ENCODE results near the gene CEP128.

The CEP128 gene

DNA sequence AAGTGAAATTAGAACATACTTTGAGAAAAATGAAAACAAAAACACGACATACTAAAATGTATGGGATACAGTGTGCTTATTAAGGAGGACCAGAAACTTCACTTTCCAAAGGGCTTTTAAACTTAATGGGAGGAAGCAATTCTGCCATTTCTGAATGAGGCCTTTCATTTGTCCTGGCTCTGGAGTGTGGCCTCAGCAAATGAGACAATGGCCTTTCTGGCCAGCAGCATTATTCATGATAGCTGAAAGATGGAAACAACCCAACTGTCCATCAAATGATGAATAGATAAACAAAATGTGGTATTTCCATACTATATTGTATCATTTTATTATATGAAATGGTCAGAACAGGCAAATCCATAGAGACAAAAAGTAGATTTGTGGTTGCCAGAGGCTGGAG lies 338.6 kb downstream of the CEP128 start:
- Histone ChIP-seq H3K27me3 (replicated peaks) (no peaks in the 10 kb centered on the region), H3K36me3 (replicated peaks) (no peaks in the 10 kb centered on the region), H3K27ac (no peak overlapping the region), H3K4me3 (ENCODE audit: low read depth, low read length) (no peak overlapping the region)
- TF ChIP-seq, protein P1, sequence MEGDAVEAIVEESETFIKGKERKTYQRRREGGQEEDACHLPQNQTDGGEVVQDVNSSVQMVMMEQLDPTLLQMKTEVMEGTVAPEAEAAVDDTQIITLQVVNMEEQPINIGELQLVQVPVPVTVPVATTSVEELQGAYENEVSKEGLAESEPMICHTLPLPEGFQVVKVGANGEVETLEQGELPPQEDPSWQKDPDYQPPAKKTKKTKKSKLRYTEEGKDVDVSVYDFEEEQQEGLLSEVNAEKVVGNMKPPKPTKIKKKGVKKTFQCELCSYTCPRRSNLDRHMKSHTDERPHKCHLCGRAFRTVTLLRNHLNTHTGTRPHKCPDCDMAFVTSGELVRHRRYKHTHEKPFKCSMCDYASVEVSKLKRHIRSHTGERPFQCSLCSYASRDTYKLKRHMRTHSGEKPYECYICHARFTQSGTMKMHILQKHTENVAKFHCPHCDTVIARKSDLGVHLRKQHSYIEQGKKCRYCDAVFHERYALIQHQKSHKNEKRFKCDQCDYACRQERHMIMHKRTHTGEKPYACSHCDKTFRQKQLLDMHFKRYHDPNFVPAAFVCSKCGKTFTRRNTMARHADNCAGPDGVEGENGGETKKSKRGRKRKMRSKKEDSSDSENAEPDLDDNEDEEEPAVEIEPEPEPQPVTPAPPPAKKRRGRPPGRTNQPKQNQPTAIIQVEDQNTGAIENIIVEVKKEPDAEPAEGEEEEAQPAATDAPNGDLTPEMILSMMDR (IDR thresholded peaks at IDR 0.05; ENCODE audit: low read depth, low read length, missing control alignments): no peak
- no peak for DNase-seq
- in situ Hi-C loops (cut with HindIII; ENCODE audit: low pct_ligation_motif_present, low sequenced_read_pairs): no loop called here

DNA sequence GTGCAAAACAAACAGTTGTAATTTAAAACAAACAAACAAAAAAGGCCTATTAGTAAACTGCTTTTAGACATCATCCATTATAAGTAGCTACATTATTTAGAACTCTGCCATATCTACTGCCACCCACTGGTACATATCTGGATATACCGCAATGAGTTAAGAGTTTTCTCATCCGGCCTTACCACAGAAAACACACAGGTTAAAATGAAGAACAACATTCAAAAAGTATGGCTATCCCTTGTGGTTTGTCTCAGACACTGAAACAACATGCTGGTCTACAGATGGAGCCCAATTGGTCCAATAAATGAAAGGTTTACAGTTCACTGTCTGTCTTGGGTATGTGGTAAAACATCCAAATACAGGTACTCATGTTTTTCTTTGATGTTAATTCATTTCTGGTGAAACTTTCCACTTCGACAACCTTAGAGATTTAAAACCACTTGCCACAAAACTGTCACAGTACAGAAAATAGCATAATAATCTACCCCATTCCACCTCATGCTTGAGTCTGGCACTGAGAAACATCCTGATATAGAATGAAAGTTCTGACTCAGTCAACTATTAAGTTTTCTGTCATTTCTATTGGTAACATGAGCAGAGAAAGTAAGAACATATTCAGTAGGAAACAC lies 354.3 kb downstream of the CEP128 start:
- Histone ChIP-seq H3K27ac (no peak overlapping the region), H3K36me3 (replicated peaks) (no peaks in the 10 kb centered on the region), H3K4me3 (ENCODE audit: low read depth, low read length) (no peak overlapping the region), H3K27me3 (replicated peaks) (no peaks in the 10 kb centered on the region)
- TF ChIP-seq, protein P1 (IDR thresholded peaks at IDR 0.05; ENCODE audit: low read depth, low read length, missing control alignments): peak; percentile 53
- DNase-seq: peak; percentile 55
- in situ Hi-C loops (cut with HindIII; ENCODE audit: low pct_ligation_motif_present, low sequenced_read_pairs): no loop called here

DNA sequence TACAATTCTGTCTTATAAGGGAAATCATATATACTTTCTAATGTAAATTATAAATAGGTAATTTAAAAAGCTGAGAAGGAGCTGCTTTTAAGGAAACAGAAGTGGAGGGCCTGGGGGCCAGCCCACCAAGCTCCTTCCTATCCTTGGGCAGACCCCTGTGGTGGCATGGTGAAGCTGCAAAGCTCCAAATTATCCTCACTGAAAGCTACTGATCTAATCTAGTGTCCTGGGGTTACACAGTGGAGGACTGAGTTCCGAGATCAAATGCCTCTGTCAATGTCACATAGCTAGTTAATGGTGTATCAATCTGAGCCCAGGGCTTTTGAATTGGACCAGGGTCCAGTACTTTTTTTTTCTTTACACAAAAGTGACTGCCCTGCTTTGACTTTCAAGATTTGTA lies 355.4 kb downstream of the CEP128 start:
- in situ Hi-C loops (cut with HindIII; ENCODE audit: low pct_ligation_motif_present, low sequenced_read_pairs): no loop called here
- H3K27ac ChIP-seq: no peak overlapping the region
- no peak overlapping the region for H3K4me3 ChIP-seq (ENCODE audit: low read depth, low read length)
- no peaks in the 10 kb centered on the region for H3K27me3 ChIP-seq (replicated peaks)
- no peaks in the 10 kb centered on the region for H3K36me3 ChIP-seq (replicated peaks)
- TF ChIP-seq, protein P1 (IDR thresholded peaks at IDR 0.05; ENCODE audit: low read depth, low read length, missing control alignments): no peak
- DNase-seq: no peak

DNA sequence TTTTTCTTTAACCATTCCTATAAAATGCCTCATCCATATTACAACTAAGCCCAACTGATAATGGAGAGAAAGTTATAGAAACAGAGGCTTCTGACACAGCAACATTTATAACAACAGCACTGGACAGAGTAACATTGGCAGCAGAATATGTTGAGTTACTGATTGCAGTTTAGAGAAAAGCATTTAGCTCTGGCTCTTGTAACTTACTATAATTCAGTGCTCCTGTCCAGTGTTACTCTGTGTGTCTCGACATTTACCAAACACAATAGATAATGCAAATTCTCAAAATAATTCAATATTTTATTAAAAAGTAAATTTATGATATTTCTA lies 356.1 kb downstream of the CEP128 start:
- H3K36me3 ChIP-seq (replicated peaks): no peaks in the 10 kb centered on the region
- in situ Hi-C loops (cut with HindIII; ENCODE audit: low pct_ligation_motif_present, low sequenced_read_pairs): no loop called here
- TF ChIP-seq, protein P1 (IDR thresholded peaks at IDR 0.05; ENCODE audit: low read depth, low read length, missing control alignments): no peak
- no peak overlapping the region for H3K4me3 ChIP-seq (ENCODE audit: low read depth, low read length)
- DNase-seq: peak; percentile 4
- H3K27ac ChIP-seq: no peak overlapping the region
- no peaks in the 10 kb centered on the region for H3K27me3 ChIP-seq (replicated peaks)

DNA sequence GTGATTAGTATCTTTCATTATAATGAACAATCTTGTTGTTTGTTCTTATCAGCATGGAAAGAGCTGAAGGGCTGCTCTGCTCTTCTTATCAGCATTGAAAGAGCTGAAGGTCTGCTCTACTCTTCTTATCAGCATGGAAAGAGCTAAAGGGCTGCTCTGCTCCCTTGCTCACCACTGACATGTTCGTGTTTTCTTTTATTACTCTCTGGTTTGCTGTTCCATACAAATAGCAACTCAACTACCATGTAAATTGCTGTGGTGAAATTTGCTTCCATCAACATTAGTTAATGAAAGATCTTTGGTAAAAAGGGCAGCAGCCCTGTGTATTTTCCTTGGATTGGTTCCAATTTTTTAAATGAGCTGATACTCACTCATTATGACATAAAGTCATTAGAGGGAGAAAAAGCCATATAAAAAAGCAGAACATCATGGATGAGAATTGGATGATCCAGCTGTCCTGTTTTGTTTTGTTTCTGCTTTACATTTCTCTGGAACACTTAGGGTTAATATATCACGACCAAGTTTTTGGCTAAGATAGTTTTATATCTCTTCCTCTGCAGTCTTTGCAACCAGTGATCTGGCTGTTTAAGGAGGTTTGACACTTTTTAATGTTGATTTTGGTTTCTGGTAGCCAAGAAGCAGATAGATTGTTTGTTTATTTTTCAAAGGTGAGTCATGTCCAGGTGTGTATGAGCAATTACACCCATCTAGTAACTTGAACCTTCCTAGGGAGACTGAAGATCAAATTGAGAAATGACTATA lies 356.6 kb downstream of the CEP128 start:
- H3K27ac ChIP-seq: no peak overlapping the region
- H3K27me3 ChIP-seq (replicated peaks): no peaks in the 10 kb centered on the region
- in situ Hi-C loops (cut with HindIII; ENCODE audit: low pct_ligation_motif_present, low sequenced_read_pairs): no loop called here
- no peaks in the 10 kb centered on the region for H3K36me3 ChIP-seq (replicated peaks)
- no peak overlapping the region for H3K4me3 ChIP-seq (ENCODE audit: low read depth, low read length)
- no peak for DNase-seq
- TF ChIP-seq, protein P1 (IDR thresholded peaks at IDR 0.05; ENCODE audit: low read depth, low read length, missing control alignments): no peak

Measured in brain microvascular endothelial cell (primary cell).